GM19043 (cell line): ENCODE data around the gene PTPN1.

Source experiments
- ATAC-seq: cut with Tn5 transposase; IDR thresholded peaks from one replicate; pipeline ENCODE4 v1.9.1; 2021; ENCODE audit warnings: low read depth; ENCODE audit not compliant: unreplicated experiment

Gene PTPN1

GRCh38 chr20:50572938-50573777, 63.0 kb downstream of the PTPN1 start:
- no peak for ATAC-seq

GRCh38 chr20:50574108-50574507, 63.9 kb downstream of the PTPN1 start:
- ATAC-seq = no peak

GRCh38 chr20:50574586-50574985, 64.4 kb downstream of the PTPN1 start:
- ATAC-seq = no peak

- ATAC-seq = no peak
These were observed 65.9 kb downstream of the PTPN1 start for GRCh38 chr20:50575865-50576720.

- no peak for ATAC-seq
These were observed 67.2 kb downstream of the PTPN1 start for GRCh38 chr20:50577175-50578018.

GRCh38 chr20:50578061-50578777, 68.0 kb downstream of the PTPN1 start:
- no peak for ATAC-seq

- ATAC-seq = no peak
These were observed 68.6 kb downstream of the PTPN1 start for GRCh38 chr20:50578778-50579165.

- no peak for ATAC-seq
These were observed 69.3 kb downstream of the PTPN1 start for GRCh38 chr20:50579511-50579910.

GRCh38 chr20:50580016-50580747, 70.0 kb downstream of the PTPN1 start:
- no peak for ATAC-seq

GRCh38 chr20:50580842-50581544, 70.8 kb downstream of the PTPN1 start:
- ATAC-seq = no peak

- no peak for ATAC-seq
These were observed 71.9 kb downstream of the PTPN1 start for GRCh38 chr20:50582092-50582491.

- no peak for ATAC-seq
These were observed 72.5 kb downstream of the PTPN1 start for GRCh38 chr20:50582591-50583234.

- no peak for ATAC-seq
These were observed 73.4 kb downstream of the PTPN1 start for GRCh38 chr20:50583442-50584150.

GRCh38 chr20:50584687-50585086, 74.5 kb downstream of the PTPN1 start:
- ATAC-seq = no peak

- no peak for ATAC-seq
These were observed 75.0 kb downstream of the PTPN1 start for GRCh38 chr20:50585214-50585613.

GRCh38 chr20:50585678-50586077, 75.5 kb downstream of the PTPN1 start:
- ATAC-seq = no peak

- ATAC-seq = no peak
These were observed 76.5 kb downstream of the PTPN1 start for GRCh38 chr20:50586531-50587232.
